SKM-1 (cell line): ENCODE data around the gene LRRC8C.

Experiments
- DNase-seq: peaks from one replicate; lab custom pipeline; 2025; ENCODE audit not compliant: unreplicated experiment; lab: John Stamatoyannopoulos, UW

LRRC8C gene

DNA sequence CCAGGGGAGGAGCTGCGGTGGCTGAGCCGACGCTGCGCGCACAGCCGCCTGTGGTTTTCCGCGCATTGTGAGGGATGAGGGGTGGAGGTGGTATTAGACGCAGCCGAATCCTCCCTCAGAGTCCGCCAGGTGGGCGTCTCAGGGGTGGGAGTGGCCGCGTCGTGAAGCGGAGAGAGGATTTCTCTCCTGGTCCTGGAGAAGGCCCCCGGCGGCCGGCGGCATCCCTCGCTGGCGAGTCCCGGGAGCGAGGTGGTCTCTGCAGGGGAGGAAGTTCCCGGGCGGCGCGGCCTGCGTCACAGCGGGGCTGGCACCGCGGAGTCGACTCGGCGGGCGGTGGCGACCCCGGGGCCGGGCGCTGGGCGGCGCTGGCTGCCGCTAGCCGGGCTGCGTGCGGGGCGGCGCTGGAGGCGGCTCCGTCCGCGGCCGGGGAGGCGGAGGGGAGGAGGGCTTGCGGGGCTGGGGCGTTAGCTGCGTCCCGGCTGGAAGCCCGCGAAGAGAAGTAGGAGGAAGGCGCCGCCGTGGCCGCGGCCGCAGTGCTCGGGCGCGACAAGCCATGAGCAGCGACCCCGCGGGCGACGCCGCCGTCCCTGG is at the start of gene LRRC8C:
Gene LRRC8C (plus strand): TSS at position 464 of the 591 bp plus-strand sequence. CDS start 53,354 bp downstream, outside the sequence.
- peak; percentile 59 for DNase-seq

GRCh38 chr1:89584211-89584610 is 48.7 kb upstream of the LRRC8C start:
- DNase-seq, result no peak

- DNase-seq, result no peak
These were observed 48.1 kb upstream of the LRRC8C start for GRCh38 chr1:89584781-89585180.

GRCh38 chr1:89587729-89588161 is 45.2 kb upstream of the LRRC8C start:
- DNase-seq, result no peak

DNA sequence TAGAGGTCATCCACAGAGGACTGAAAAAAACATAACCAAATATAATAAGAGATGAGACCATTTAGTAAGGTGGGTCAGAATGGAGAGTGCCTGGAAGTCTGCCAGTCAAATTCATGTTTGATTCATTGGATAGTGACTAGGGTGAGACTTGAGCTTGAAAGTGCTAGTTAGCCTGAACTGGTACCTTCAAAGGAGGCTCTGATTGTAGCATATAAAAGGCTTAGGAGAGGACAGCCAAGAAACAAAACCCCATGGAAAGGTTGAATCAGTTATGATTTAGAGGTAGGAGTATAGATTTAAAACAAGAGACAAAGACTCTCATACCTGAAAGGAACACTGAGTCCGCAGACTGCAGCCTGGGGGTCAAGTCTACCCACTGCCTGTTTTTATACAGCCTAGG is 44.4 kb upstream of the LRRC8C start:
- DNase-seq, result no peak

- DNase-seq, result no peak
These were observed 43.4 kb upstream of the LRRC8C start for GRCh38 chr1:89589515-89589914.

DNA sequence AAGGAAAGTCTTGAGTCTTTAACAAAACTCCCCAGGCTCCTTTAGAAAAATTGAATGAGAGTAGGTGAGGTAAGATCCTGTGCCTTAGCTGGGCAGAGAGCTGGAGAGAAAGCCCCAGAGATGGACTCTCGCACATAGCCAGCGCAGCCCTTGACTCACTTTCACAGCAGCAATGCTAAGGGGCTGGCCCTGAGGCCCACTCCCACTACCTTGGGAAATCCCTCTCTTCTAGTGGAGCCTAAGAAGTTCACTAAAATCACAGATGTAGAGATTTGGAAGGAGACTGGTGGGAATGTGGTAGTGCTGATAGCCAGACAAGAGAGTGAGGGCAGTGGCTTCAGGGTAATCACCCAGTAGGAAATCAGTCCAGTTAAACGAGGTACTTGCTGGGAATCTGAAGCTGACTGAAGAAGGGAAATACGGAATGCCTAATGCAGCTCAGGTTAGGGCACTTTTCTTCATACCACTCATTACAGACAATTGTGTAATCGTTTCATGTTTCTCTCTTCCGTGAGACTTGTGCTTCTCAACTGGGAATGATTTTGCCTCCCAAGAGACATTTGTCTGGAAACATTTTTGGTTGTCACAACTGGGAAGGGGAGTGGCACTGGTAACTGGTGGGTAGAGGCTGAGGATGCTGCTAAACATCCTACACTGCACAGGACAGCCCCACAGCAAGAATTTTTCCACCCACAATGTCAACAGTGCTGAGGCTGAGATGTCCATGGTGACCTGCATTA is 42.4 kb upstream of the LRRC8C start:
- DNase-seq, result no peak

DNA sequence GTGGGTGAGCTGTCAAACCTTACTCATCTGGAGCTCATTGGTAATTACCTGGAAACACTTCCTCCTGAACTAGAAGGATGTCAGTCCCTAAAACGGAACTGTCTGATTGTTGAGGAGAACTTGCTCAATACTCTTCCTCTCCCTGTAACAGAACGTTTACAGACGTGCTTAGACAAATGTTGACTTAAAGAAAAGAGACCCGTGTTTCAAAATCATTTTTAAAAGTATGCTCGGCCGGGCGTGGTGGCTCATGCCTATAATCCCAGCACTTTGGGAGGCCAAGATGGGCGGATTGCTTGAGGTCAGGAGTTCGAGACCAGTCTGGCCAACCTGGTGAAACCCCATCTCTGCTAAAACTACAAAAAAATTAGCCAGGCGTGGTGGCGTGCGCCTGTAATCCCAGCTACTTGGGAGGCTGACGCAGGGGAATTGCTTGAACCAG is 40.0 kb upstream of the LRRC8C start:
- DNase-seq, result peak; percentile 47

GRCh38 chr1:89594096-89594740 is 38.7 kb upstream of the LRRC8C start:
- DNase-seq, result no peak

DNA sequence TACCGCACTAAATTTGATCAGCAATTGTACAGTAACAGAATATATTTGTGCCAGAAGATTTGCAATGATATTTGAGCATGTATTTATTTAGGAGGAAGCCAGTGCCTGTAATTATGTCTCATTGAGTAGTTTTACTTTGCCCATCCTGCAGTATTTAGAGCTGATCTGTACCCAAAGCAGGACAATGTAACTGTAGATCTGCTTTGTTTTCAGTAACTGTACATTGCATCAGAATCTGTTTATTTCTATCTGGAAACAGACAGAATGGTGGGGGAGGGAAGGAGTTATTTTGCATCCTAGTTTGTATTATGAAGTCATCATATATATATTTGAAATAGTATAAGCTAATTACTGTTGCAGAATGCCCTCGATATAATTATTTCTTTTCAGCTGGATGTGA is 36.2 kb upstream of the LRRC8C start:
- no peak for DNase-seq

DNA sequence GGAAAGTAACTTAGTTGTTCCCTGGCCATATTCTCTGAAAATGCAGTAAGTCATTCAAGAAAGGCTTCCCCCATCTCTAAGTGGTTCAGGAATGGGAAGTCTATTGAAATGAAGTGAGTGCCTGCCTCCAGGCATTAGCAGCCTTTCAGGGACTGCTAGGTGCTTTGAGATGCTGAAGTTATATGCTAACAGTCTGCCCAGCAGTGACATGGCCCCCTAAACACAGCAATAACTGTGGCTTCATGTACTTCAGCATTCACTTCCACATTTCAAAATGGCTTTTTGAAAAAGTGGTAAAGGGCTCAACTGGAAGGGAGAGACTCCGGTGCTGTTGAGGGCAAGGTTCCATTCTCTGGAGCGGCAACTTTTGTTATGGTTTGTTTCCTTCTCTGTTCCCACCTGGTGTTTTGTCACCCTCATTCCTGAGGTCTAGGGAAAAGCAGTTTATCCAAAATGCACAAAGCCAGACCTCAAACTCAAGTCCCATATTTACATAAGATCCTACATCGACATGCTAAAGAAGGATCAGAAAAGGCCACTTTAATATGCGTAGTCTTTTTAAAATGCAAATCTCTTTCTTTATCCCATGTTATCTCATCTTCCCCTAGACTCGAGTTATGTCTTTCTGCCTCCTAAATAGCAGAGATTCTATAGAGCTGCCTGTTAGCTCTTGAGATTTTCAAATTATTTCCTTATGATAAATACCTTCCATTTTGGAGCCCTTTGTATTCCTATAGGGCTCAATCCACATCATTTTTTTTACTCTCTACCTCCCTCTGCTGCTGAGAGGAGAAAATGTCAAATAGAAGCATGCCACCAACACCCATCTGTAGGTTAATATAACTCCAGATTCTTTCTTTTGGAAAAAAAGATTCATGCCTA is 34.2 kb upstream of the LRRC8C start:
- DNase-seq, result peak; percentile 22

DNA sequence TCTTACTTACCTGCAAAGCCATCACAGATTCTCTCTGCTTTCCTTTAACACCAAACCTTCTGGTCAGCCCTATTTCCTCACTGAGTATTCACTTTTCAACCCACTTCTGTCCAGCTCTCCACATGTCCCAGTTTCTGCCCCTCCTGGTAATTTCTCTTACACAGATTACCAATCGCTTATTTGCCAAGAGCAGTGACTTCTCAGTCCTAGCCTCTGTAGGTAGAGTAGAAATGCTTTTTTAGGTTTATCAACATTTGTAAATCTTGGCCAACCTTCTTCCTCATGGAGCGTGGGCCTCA is 33.6 kb upstream of the LRRC8C start:
- DNase-seq, result no peak

DNA sequence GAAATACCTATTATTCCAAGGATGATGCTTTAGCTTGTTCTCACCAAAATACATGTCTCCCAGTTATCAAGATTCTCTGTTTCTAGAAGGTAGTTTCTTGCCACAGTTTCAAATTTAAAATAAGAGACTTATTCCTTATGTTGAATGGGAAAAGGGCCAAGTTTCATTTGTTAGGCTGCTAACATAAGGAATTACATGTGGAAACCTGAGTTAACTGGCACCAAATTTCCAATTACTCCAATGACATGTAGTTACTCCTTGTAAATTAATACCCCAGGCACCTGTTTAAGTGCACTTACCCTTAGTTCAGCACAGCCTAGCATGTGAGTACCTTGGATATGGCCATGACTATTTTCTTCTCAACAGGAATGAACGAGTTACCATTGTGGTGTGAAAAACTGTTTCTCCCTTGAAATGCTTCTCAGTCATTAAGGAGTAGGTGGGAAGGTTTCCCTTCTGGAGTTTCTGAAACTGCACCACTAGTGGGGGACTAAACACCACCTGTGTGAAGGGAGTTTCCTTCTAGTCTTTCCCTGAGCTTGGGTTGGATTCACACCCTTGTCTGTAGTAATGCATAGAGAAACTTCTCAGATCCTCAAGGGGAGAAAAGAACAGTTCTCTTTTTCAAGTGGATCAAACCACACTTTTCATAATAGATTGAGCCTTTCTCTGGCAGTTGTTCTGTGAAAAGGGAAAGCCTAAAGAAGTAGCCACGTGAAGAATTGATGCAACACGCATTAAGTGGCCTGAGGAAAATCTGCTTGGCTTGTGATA is 32.3 kb upstream of the LRRC8C start:
- DNase-seq, result no peak

DNA sequence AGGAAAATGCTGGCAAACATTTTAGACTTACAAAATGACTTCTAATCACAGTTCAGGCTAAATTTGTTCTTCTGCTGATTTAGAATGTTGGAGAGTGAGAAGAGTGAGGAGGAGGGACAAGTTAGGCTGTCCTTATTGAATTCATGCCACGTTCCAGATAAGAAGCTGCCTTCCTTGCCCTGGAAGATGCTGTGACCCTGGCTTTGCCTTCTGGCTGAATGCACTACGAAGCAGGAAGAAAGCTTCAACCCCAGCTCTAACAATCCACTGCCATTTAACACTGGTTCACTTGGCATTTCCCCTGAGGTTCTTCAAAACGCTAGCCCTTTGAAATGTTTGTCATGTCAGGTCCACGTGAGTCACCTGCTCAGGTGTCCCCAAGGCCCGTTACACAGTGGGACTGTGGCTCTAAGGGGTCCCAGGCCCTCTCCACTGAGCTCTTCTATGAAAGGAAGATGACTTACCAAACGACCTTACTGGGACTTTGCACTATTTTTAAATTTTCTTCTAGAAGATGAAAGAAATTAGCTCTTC is 30.0 kb upstream of the LRRC8C start:
- no peak for DNase-seq

DNA sequence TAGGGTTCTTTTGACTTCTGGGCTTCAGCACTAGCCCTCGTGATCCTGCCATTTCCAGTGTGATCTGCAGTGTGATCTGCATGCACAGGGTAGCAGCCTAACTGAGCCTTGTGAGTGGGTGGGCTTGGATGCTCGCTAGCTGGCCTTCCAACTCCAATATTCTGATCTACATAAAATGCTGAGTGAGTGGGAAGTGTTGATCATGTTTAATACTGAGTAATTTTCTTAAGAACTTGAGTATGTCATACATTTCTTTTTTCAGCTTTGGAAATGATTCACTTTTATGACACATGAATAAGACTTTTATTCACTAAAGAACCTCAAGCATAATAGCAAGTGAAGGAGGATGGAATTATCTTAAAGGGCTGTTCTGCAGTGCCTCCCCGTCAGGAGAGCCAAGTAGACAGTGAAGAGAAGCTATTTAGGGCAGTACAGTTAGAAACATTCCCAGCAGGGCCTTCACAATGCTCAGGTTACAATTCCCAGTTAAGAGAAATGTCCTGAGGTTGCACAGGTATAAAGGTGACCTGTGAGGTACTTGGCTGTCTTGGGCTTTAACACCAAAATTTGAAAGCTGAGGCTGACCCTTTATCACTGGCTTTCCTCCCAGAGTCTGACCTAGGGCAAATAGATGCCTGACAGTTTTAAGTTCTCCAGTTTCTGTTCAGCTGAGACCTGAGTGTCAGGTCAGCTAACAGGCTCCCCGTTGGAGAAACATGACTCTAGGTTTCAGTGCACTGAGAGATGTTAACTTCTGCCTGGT is 29.1 kb upstream of the LRRC8C start:
- DNase-seq, result no peak

- DNase-seq, result no peak
These were observed 28.5 kb upstream of the LRRC8C start for GRCh38 chr1:89604414-89604735.

DNA sequence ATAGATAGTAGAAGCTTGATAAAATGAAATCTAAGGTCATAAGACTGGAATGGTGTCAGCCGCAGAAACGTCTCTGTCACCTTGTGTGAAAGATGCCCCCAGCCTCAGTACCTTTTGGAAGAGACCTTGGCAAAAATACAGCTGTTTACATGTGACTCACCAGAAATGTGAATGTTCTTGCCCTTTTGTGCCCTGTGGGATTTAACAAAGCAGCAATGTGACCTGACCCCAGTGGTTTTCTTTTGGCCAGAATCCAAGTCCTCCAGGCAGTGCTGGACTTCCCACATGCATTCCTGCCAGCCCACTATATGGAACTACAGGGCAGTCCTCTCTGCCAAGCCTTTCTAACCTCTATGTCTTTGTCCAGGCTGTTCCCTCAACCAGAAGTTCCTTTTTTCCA is 27.2 kb upstream of the LRRC8C start:
- no peak for DNase-seq

- no peak for DNase-seq
These were observed 26.5 kb upstream of the LRRC8C start for GRCh38 chr1:89606227-89606980.

DNA sequence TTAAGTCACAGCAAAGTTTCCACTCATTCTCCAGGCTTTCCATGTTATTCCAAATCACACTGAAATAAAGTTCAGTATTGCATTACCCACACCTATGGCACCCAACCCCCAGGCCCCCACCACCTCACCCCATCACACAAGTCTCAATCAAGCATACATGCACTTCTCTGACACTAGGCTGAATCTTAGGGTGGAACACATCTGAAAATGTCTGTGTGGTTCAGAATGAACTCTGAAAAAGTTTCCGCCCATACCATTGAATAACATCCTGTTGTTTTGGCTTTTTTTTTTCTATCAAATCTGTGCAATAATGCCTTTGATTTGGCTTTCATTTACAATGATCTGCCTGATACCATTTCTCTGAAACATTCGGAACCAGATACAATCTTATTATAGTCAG is 25.8 kb upstream of the LRRC8C start:
- no peak for DNase-seq
